K562 (cell line): ENCODE data around the gene TSPAN18.

Experiments
- CREB1 ChIP-seq, 2 experiments: sonication (generic) in 1 of 2; formaldehyde crosslinking in 1 of 2; IDR thresholded peaks; 2 replicates each; pipeline versions ENCODE4 v1.6.1 to v1.8.0; 2012 to 2022; ENCODE audit warnings: inconsistent platforms in 1 of 2, mild to moderate bottlenecking in 1 of 2, missing genetic modification reagents in 1 of 2, moderate library complexity in 1 of 2
- ETV5 ChIP-seq: sonication (generic); formaldehyde crosslinking; IDR thresholded peaks from 2 replicates; pipeline ENCODE4 v1.4.0; 2020; ENCODE audit warnings: low read depth, mild to moderate bottlenecking, missing genetic modification reagents
- TF ChIP-seq, protein P1 (sequence below), 2 experiments: fragments of 200-800 bp in 1 of 2; sonication (Bioruptor generic) in 1 of 2; sonication (generic) in 1 of 2; formaldehyde crosslinking in 1 of 2; IDR thresholded peaks in 1 of 2; conservative IDR thresholded peaks in 1 of 2; 2 replicates each; pipeline versions ENCODE4 v1.5.0 to v1.6.1; 2016 to 2020; ENCODE audit warnings: missing compliant biosample characterization in 1 of 2, missing genetic modification characterization in 1 of 2, missing genetic modification reagents in 1 of 2
- TF ChIP-seq, protein P2 (sequence below): IDR thresholded peaks from 3 replicates; pipeline ENCODE4 v1.6.1; 2011; ENCODE audit warnings: borderline replicate concordance, mild to moderate bottlenecking, moderate library complexity; ENCODE audit not compliant: insufficient read length; ENCODE audit errors: extremely low read depth

DNA sequence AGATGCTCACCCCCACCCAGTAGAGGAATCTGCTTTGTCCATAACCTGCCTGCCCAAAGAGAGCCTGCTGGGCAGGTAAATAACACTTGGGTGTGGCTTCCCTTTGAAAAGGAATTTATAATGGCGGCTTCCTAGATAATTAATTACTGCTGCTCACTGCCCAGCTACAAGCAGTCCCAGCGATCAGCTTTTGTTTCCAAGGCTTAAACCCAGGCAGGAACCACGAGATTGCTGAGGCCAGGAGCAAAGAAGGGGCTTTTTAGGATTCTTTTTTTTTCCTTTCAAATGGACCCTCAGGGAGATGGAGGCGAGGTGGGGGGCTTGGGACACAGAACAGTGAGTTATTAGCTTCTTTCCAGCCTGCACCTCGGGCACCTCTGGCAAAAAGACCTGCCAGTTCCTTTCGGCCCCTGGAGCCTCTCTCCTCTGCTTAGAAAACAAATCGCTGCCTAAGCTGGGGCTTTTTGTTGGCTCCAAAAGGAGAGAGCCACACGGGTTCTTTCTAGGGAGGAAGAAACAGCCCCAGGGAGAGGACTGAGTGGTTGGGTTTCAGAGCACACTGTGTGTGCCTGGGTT lies 107.2 kb downstream of the TSPAN18 start:
- TF ChIP-seq ETV5 (no peak), CREB1 (IDR thresholded peaks at IDR 0.05) (no peak), CREB1 (CRISPR knock-in tag; IDR thresholded peaks at IDR 0.05) (no peak)
- TF ChIP-seq, protein P1, sequence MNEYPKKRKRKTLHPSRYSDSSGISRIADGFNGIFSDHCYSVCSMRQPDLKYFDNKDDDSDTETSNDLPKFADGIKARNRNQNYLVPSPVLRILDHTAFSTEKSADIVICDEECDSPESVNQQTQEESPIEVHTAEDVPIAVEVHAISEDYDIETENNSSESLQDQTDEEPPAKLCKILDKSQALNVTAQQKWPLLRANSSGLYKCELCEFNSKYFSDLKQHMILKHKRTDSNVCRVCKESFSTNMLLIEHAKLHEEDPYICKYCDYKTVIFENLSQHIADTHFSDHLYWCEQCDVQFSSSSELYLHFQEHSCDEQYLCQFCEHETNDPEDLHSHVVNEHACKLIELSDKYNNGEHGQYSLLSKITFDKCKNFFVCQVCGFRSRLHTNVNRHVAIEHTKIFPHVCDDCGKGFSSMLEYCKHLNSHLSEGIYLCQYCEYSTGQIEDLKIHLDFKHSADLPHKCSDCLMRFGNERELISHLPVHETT (CRISPR knock-in tag; conservative IDR thresholded peaks at IDR 0.05 in 1 of 2, IDR thresholded peaks at IDR 0.05 in 1 of 2), result no peak
- TF ChIP-seq, protein P2, sequence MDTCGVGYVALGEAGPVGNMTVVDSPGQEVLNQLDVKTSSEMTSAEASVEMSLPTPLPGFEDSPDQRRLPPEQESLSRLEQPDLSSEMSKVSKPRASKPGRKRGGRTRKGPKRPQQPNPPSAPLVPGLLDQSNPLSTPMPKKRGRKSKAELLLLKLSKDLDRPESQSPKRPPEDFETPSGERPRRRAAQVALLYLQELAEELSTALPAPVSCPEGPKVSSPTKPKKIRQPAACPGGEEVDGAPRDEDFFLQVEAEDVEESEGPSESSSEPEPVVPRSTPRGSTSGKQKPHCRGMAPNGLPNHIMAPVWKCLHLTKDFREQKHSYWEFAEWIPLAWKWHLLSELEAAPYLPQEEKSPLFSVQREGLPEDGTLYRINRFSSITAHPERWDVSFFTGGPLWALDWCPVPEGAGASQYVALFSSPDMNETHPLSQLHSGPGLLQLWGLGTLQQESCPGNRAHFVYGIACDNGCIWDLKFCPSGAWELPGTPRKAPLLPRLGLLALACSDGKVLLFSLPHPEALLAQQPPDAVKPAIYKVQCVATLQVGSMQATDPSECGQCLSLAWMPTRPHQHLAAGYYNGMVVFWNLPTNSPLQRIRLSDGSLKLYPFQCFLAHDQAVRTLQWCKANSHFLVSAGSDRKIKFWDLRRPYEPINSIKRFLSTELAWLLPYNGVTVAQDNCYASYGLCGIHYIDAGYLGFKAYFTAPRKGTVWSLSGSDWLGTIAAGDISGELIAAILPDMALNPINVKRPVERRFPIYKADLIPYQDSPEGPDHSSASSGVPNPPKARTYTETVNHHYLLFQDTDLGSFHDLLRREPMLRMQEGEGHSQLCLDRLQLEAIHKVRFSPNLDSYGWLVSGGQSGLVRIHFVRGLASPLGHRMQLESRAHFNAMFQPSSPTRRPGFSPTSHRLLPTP, result no peak
